GM23338 (cell line): ENCODE results near the gene KRTAP5-1.
A peak's percentile ranks its signal among the peaks of the same experiment; 100 is the strongest.

Experiments
- EZH2 ChIP-seq: fragments of 200-600 bp; sonication (generic); IDR thresholded peaks from one replicate; pipeline ENCODE4 v1.8.0; 2017; ENCODE audit warnings: antibody characterized with exemption, mild to moderate bottlenecking, low read depth; ENCODE audit not compliant: unreplicated experiment
- TF ChIP-seq, protein P1 (sequence below), 2 experiments: fragments of 200-600 bp in 1 of 2; sonication (generic) in 1 of 2; conservative IDR thresholded peaks; 2 replicates each; pipeline versions ENCODE4 v1.5.1 to v1.6.1; 2016 to 2017; ENCODE audit warnings: antibody characterized with exemption in 2 of 2, low read depth in 2 of 2, mild to moderate bottlenecking in 2 of 2, moderate library complexity in 1 of 2
- TF ChIP-seq, protein P2 (sequence below): IDR thresholded peaks from one replicate; pipeline ENCODE4 v1.6.1; 2018; ENCODE audit warnings: antibody characterized with exemption; ENCODE audit not compliant: unreplicated experiment

DNA sequence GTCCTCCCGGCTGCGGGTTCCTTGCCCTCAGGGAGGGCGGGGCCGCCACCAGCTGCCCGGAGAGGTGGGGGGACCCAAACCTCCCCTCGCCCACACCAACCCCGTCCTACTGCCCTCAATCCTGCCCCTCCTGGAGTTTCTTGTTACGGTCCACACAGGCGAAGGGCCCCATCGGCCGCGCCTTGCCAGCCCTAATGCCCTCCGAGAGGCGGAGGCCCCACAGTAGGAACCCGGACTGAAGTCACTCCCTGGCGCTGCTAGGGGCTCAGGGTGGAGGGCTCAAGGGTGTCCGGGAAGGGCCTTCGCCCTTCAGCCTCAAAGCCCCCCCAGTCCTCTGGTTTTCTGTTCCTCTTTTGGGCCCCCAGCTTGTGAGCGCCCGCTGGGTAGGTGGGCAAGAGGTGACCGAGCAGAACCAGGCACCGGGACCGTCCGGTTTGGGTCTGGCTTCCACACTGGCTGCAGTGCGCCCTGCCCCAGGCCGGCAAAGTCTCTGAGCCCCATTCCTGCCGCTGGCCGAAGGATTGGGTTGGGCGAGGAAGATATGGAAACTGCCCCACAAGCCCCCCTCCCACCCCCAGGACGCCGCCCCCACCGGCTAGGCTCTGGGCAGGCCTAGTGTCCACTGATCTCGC, 37.5 kb downstream of the KRTAP5-1 start:
- TF ChIP-seq, protein P1, sequence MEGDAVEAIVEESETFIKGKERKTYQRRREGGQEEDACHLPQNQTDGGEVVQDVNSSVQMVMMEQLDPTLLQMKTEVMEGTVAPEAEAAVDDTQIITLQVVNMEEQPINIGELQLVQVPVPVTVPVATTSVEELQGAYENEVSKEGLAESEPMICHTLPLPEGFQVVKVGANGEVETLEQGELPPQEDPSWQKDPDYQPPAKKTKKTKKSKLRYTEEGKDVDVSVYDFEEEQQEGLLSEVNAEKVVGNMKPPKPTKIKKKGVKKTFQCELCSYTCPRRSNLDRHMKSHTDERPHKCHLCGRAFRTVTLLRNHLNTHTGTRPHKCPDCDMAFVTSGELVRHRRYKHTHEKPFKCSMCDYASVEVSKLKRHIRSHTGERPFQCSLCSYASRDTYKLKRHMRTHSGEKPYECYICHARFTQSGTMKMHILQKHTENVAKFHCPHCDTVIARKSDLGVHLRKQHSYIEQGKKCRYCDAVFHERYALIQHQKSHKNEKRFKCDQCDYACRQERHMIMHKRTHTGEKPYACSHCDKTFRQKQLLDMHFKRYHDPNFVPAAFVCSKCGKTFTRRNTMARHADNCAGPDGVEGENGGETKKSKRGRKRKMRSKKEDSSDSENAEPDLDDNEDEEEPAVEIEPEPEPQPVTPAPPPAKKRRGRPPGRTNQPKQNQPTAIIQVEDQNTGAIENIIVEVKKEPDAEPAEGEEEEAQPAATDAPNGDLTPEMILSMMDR (conservative IDR thresholded peaks at IDR 0.05; ENCODE audit: low read depth in 2 of 2), result no peak
- TF ChIP-seq, protein P2, sequence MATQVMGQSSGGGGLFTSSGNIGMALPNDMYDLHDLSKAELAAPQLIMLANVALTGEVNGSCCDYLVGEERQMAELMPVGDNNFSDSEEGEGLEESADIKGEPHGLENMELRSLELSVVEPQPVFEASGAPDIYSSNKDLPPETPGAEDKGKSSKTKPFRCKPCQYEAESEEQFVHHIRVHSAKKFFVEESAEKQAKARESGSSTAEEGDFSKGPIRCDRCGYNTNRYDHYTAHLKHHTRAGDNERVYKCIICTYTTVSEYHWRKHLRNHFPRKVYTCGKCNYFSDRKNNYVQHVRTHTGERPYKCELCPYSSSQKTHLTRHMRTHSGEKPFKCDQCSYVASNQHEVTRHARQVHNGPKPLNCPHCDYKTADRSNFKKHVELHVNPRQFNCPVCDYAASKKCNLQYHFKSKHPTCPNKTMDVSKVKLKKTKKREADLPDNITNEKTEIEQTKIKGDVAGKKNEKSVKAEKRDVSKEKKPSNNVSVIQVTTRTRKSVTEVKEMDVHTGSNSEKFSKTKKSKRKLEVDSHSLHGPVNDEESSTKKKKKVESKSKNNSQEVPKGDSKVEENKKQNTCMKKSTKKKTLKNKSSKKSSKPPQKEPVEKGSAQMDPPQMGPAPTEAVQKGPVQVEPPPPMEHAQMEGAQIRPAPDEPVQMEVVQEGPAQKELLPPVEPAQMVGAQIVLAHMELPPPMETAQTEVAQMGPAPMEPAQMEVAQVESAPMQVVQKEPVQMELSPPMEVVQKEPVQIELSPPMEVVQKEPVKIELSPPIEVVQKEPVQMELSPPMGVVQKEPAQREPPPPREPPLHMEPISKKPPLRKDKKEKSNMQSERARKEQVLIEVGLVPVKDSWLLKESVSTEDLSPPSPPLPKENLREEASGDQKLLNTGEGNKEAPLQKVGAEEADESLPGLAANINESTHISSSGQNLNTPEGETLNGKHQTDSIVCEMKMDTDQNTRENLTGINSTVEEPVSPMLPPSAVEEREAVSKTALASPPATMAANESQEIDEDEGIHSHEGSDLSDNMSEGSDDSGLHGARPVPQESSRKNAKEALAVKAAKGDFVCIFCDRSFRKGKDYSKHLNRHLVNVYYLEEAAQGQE, result no peak
- TF ChIP-seq EZH2, result peak; percentile 50
